ENCODE results near the gene SYTL5. TPM values are rescaled to one million over a fixed set of nuclear protein-coding genes. Genes with fewer than 3 reads are reported as not detected.

Gene SYTL5
- total and polyA plus RNA-seq, 2 donors = 0.22 to 4.4 TPM

GRCh38 chrX:37997096-37997495 lies 9.3 kb upstream of the SYTL5 start:
- Histone ChIP-seq H3K27ac (ENCODE audit: low read depth) (no peak overlapping the region), H3K4me1 (ENCODE audit: insufficient read depth) (no peaks in the 10 kb centered on the region), H3K36me3 (ENCODE audit: insufficient read depth) (no peaks in the 10 kb centered on the region), H3K4me3 (ENCODE audit: low read depth, low read length) (no peak overlapping the region)
- no peak for DNase-seq (ENCODE audit: extremely low spot score)
- 96% methylated on average over 8 of the region's 8 CpGs for WGBS

GRCh38 chrX:37998586-37999262 lies 7.6 kb upstream of the SYTL5 start:
- H3K4me1 ChIP-seq (ENCODE audit: insufficient read depth) = no peaks in the 10 kb centered on the region
- no peak overlapping the region for H3K27ac ChIP-seq (ENCODE audit: low read depth)
- 85% methylated on average over 7 of the region's 7 CpGs for WGBS
- no peak for DNase-seq (ENCODE audit: extremely low spot score)
- no peak overlapping the region for H3K4me3 ChIP-seq (ENCODE audit: low read depth, low read length)
- H3K36me3 ChIP-seq (ENCODE audit: insufficient read depth) = no peaks in the 10 kb centered on the region

GRCh38 chrX:38000706-38001105 lies 5.6 kb upstream of the SYTL5 start:
- H3K4me3 ChIP-seq (ENCODE audit: low read depth, low read length) = no peak overlapping the region
- H3K36me3 ChIP-seq (ENCODE audit: insufficient read depth) = no peaks in the 10 kb centered on the region
- H3K4me1 ChIP-seq (ENCODE audit: insufficient read depth) = no peaks in the 10 kb centered on the region
- DNase-seq (ENCODE audit: extremely low spot score) = no peak
- no peak overlapping the region for H3K27ac ChIP-seq (ENCODE audit: low read depth)
- WGBS = 97% methylated on average over 17 of the region's 17 CpGs

GRCh38 chrX:38004046-38004445 lies 2.3 kb upstream of the SYTL5 start:
- H3K27ac ChIP-seq (ENCODE audit: low read depth) = no peak overlapping the region
- 91% methylated on average over 3 of the region's 3 CpGs for WGBS
- no peaks in the 10 kb centered on the region for H3K4me1 ChIP-seq (ENCODE audit: insufficient read depth)
- no peak overlapping the region for H3K4me3 ChIP-seq (ENCODE audit: low read depth, low read length)
- H3K36me3 ChIP-seq (ENCODE audit: insufficient read depth) = no peaks in the 10 kb centered on the region
- no peak for DNase-seq (ENCODE audit: extremely low spot score)

GRCh38 chrX:38006778-38007177 lies 425 bp downstream of the SYTL5 start:
- H3K4me1 ChIP-seq (ENCODE audit: insufficient read depth) = no peaks in the 10 kb centered on the region
- H3K27ac ChIP-seq (ENCODE audit: low read depth) = no peak overlapping the region
- DNase-seq (ENCODE audit: extremely low spot score) = no peak
- no peaks in the 10 kb centered on the region for H3K36me3 ChIP-seq (ENCODE audit: insufficient read depth)
- H3K4me3 ChIP-seq (ENCODE audit: low read depth, low read length) = no peak overlapping the region

DNA sequence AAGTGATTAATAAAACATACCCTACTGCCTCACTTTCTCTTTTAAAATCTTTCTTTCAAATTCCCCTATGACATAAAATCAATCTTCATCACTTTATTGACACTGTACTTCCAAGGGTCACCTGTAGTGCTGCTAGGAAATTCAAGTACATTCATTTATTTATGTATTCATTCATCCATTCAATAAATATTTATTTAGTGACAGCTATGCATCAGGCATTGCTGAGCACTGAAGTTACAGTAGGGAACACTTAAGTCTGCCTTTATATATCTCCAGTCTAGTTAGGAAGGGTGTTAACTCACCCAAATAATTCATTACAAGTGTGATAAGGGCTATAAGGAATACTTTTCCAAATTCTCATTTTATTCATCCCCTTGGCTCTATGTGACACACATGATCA lies 2.3 kb downstream of the SYTL5 start:
- Histone ChIP-seq H3K4me1 (ENCODE audit: insufficient read depth) (no peaks in the 10 kb centered on the region), H3K4me3 (ENCODE audit: low read depth, low read length) (no peak overlapping the region), H3K36me3 (ENCODE audit: insufficient read depth) (no peaks in the 10 kb centered on the region), H3K27ac (ENCODE audit: low read depth) (no peak overlapping the region)
- DNase-seq (ENCODE audit: extremely low spot score) = no peak

DNA sequence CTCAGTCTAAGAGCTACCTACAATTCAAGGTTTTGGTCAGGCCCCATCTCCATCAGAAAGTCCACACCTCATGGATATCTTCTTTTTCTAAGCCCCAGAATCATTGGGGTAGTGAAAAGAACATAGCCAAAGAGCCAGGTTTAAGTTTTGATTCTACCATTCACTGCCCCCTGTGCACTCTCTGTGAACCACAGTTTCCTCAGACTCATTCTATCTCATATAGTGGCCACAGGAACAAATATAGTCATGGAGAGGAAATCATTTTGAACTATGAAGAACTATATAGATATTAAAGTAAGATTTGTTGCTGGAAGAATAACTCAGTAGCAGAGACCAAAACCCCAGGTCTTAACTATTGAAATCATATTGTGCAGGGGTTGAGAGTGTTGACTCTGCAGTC lies 3.3 kb downstream of the SYTL5 start:
- Histone ChIP-seq H3K4me1 (ENCODE audit: insufficient read depth) (no peaks in the 10 kb centered on the region), H3K27ac (ENCODE audit: low read depth) (no peak overlapping the region), H3K4me3 (ENCODE audit: low read depth, low read length) (no peak overlapping the region), H3K36me3 (ENCODE audit: insufficient read depth) (no peaks in the 10 kb centered on the region)
- no peak for DNase-seq (ENCODE audit: extremely low spot score)

GRCh38 chrX:38018766-38019425 lies 12.5 kb downstream of the SYTL5 start:
- Histone ChIP-seq H3K36me3 (ENCODE audit: insufficient read depth) (no peaks in the 10 kb centered on the region), H3K27ac (ENCODE audit: low read depth) (no peak overlapping the region), H3K4me1 (ENCODE audit: insufficient read depth) (no peaks in the 10 kb centered on the region), H3K4me3 (ENCODE audit: low read depth, low read length) (no peak overlapping the region)
- WGBS = 29% methylated on average over 8 of the region's 8 CpGs
- no peak for DNase-seq (ENCODE audit: extremely low spot score)

DNA sequence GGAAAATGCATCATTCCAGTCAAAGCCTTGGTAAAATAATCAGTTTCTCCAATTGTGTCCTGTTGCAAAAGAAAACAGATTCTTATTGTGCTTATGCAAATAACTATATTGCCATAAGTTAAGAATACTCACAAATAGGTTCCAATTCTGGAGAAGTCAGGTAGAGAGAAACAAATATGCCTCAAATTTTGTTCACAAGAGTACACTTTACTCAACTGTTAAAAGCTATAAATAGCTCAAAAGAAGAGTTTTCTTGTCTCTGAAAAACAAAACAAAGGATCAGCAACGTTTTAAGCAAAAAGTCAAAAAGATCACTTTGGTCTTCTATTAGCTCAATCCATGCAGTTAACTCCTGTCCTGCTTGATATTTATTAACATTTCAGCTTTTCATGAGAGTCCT lies 21.9 kb downstream of the SYTL5 start:
- no peak for DNase-seq (ENCODE audit: extremely low spot score)
- no peaks in the 10 kb centered on the region for H3K36me3 ChIP-seq (ENCODE audit: insufficient read depth)
- no peaks in the 10 kb centered on the region for H3K4me1 ChIP-seq (ENCODE audit: insufficient read depth)
- 36% methylated on average over 1 of the region's 1 CpG for WGBS
- no peak overlapping the region for H3K27ac ChIP-seq (ENCODE audit: low read depth)
- no peak overlapping the region for H3K4me3 ChIP-seq (ENCODE audit: low read depth, low read length)

- Histone ChIP-seq H3K4me3 (ENCODE audit: low read depth, low read length) (no peak overlapping the region), H3K27ac (ENCODE audit: low read depth) (no peak overlapping the region), H3K4me1 (ENCODE audit: insufficient read depth) (no peaks in the 10 kb centered on the region), H3K36me3 (ENCODE audit: insufficient read depth) (no peaks in the 10 kb centered on the region)
- no peak for DNase-seq (ENCODE audit: extremely low spot score)
- 88% methylated on average over 2 of the region's 2 CpGs for WGBS
These were observed 30.1 kb downstream of the SYTL5 start for GRCh38 chrX:38036466-38036865.

- no peak for DNase-seq (ENCODE audit: extremely low spot score)
- Histone ChIP-seq H3K27ac (ENCODE audit: low read depth) (no peak overlapping the region), H3K36me3 (ENCODE audit: insufficient read depth) (no peaks in the 10 kb centered on the region), H3K4me1 (ENCODE audit: insufficient read depth) (no peaks in the 10 kb centered on the region), H3K4me3 (ENCODE audit: low read depth, low read length) (no peak overlapping the region)
- WGBS = 60% methylated on average over 2 of the region's 2 CpGs
These were observed 32.1 kb downstream of the SYTL5 start for GRCh38 chrX:38038501-38038900.

- Histone ChIP-seq H3K4me3 (ENCODE audit: low read depth, low read length) (no peak overlapping the region), H3K27ac (ENCODE audit: low read depth) (no peak overlapping the region), H3K36me3 (ENCODE audit: insufficient read depth) (no peaks in the 10 kb centered on the region), H3K4me1 (ENCODE audit: insufficient read depth) (no peaks in the 10 kb centered on the region)
- WGBS = 59% methylated on average over 3 of the region's 3 CpGs
- DNase-seq (ENCODE audit: extremely low spot score) = no peak
These were observed 34.9 kb downstream of the SYTL5 start for GRCh38 chrX:38041237-38041636.

- Histone ChIP-seq H3K4me1 (ENCODE audit: insufficient read depth) (no peaks in the 10 kb centered on the region), H3K4me3 (ENCODE audit: low read depth, low read length) (no peak overlapping the region), H3K27ac (ENCODE audit: low read depth) (no peak overlapping the region), H3K36me3 (ENCODE audit: insufficient read depth) (no peaks in the 10 kb centered on the region)
- WGBS = 58% methylated on average over 3 of the region's 3 CpGs
- no peak for DNase-seq (ENCODE audit: extremely low spot score)
These were observed 38.3 kb downstream of the SYTL5 start for GRCh38 chrX:38044701-38045100.

GRCh38 chrX:38045538-38046096 lies 39.3 kb downstream of the SYTL5 start:
- 26% methylated on average over 3 of the region's 3 CpGs for WGBS

More at GRCh38 chrX:38045538-38046096, 39.3 kb downstream of the SYTL5 start:
- Histone ChIP-seq H3K4me1 (ENCODE audit: insufficient read depth) (no peaks in the 10 kb centered on the region), H3K27ac (ENCODE audit: low read depth) (no peak overlapping the region), H3K4me3 (ENCODE audit: low read depth, low read length) (no peak overlapping the region), H3K36me3 (ENCODE audit: insufficient read depth) (no peaks in the 10 kb centered on the region)
- DNase-seq (ENCODE audit: extremely low spot score) = no peak

Measured in urinary bladder (tissue), 4 donors.